RPMI7951 (cell line): ENCODE measurements around the gene HADHB. TPM values are rescaled to one million over a fixed set of nuclear protein-coding genes. Genes with fewer than 3 reads are reported as not detected.
A peak's percentile ranks its signal among the peaks of the same experiment; 100 is the strongest.
"Not testable (repeated sequence)": the region's sequence is repeated elsewhere in the genome, so short reads cannot be mapped to it uniquely, and the experiment has no call there.

ENCODE experiments used
- DNase-seq: peaks from one replicate; pipeline ENCODE4 v3.0.0-alpha.2; 2012; ENCODE audit warnings: low read depth
- total RNA-seq: library from RNA; depleted of rRNA; stranded (reverse); fragments of >200 nt; shearing (Covaris generic); gene quantifications from 2 replicates; pipeline ENCODE4 v1.2.3, GENCODE V29; 2014

Gene HADHB
- total RNA-seq, 1 experiment from 2014 or later = 121 TPM

GRCh38 chr2:26297061-26297460, 52.3 kb downstream of the HADHB start:
- no peak for DNase-seq

GRCh38 chr2:26298286-26298637, 53.5 kb downstream of the HADHB start:
- no peak for DNase-seq

- DNase-seq = peak; percentile 63
These were observed 54.1 kb downstream of the HADHB start for GRCh38 chr2:26298638-26299393.

GRCh38 chr2:26299471-26300101, 54.8 kb downstream of the HADHB start:
- DNase-seq = peak; percentile 76

- DNase-seq = peak; percentile 13
These were observed 55.6 kb downstream of the HADHB start for GRCh38 chr2:26300234-26300925.

GRCh38 chr2:26302846-26303245, 58.1 kb downstream of the HADHB start:
- DNase-seq = no peak

- not testable (repeated sequence) for DNase-seq
These were observed 60.4 kb downstream of the HADHB start for GRCh38 chr2:26305094-26305493.

GRCh38 chr2:26305540-26305939, 60.8 kb downstream of the HADHB start:
- no peak for DNase-seq

- no peak for DNase-seq
These were observed 65.2 kb downstream of the HADHB start for GRCh38 chr2:26309921-26310320.

- DNase-seq = no peak
These were observed 67.7 kb downstream of the HADHB start for GRCh38 chr2:26312471-26312870.

GRCh38 chr2:26313446-26313845, 68.7 kb downstream of the HADHB start:
- DNase-seq = no peak

- DNase-seq = no peak
These were observed 69.5 kb downstream of the HADHB start for GRCh38 chr2:26314243-26314642.

- peak; percentile 21 for DNase-seq
These were observed 71.3 kb downstream of the HADHB start for GRCh38 chr2:26316041-26316440.

- DNase-seq = no peak
These were observed 72.1 kb downstream of the HADHB start for GRCh38 chr2:26316845-26317244.

- no peak for DNase-seq
These were observed 72.8 kb downstream of the HADHB start for GRCh38 chr2:26317377-26318105.

- DNase-seq = no peak
These were observed 74.2 kb downstream of the HADHB start for GRCh38 chr2:26318950-26319349.

GRCh38 chr2:26324479-26324878, 79.7 kb downstream of the HADHB start:
- not testable (repeated sequence) for DNase-seq

- DNase-seq = no peak
These were observed 80.2 kb downstream of the HADHB start for GRCh38 chr2:26324903-26325302.

- peak; percentile 13 for DNase-seq
These were observed 81.1 kb downstream of the HADHB start for GRCh38 chr2:26325851-26326250.

GRCh38 chr2:26326514-26326913, 81.8 kb downstream of the HADHB start:
- no peak for DNase-seq

GRCh38 chr2:26327291-26328272, 82.8 kb downstream of the HADHB start:
- no peak for DNase-seq
